ENCODE results near the gene PABPN1L. TPM values are rescaled to one million over a fixed set of nuclear protein-coding genes. Genes with fewer than 3 reads are reported as not detected.

PABPN1L gene
- total and polyA plus RNA-seq, 2 of the 4 experiments (the other 2 are of a cell fraction): not detected

DNA sequence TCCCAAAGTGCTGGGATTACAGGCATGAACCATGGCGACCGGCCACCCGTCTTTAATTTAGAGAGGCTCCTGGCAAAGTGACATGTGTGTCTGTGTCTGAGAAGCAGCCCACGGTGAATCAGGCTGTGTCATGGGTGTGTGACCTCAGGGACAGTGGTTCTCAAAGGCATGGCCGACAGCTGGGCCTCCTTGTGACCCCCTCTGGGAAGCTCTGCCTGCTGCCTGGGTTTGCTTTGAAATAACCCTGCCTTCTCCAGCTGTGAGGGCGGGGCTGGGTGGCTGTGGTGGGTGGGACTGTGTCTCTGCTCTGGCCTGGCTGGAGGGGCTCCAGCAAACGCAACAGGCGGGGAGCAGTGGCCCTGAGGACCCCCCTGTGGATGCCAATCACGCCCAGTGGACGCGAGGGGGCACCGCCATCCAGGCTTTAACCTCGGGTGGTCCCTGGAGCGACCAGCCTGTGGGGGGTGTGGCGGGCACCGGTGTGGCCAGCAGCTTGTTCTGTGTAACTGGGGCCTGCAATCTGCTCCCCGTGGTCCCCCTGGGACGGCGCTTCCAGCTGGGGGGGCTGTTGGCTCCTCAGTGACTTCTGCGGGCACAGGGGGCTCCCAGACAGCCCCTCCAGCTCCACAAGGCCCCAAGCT is 46.0 kb downstream of the PABPN1L start:
- no TSS peak for BruUV-seq (replicated peaks)
- H3K18ac ChIP-seq (ENCODE audit: low read depth, low read length): no peak overlapping the region
- intact Hi-C loops (cut with micrococcal nuclease) (no loop called here), dilution Hi-C loops (cut with HindIII; ENCODE audit: low sequenced_read_pairs, unreplicated experiment) (no loop called here), in situ Hi-C loops (cut with MboI; ENCODE audit: low sequenced_read_pairs) (no loop called here)
- H3K14ac ChIP-seq (replicated peaks; ENCODE audit: low read depth, low read length): no peak overlapping the region
- ChIA-PET POLR2A (ENCODE audit: unreplicated experiment) (no interaction called here), CTCF (no interaction called here)
- TF ChIP-seq, protein P1, sequence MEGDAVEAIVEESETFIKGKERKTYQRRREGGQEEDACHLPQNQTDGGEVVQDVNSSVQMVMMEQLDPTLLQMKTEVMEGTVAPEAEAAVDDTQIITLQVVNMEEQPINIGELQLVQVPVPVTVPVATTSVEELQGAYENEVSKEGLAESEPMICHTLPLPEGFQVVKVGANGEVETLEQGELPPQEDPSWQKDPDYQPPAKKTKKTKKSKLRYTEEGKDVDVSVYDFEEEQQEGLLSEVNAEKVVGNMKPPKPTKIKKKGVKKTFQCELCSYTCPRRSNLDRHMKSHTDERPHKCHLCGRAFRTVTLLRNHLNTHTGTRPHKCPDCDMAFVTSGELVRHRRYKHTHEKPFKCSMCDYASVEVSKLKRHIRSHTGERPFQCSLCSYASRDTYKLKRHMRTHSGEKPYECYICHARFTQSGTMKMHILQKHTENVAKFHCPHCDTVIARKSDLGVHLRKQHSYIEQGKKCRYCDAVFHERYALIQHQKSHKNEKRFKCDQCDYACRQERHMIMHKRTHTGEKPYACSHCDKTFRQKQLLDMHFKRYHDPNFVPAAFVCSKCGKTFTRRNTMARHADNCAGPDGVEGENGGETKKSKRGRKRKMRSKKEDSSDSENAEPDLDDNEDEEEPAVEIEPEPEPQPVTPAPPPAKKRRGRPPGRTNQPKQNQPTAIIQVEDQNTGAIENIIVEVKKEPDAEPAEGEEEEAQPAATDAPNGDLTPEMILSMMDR (conservative IDR thresholded peaks at IDR 0.05; ENCODE audit: low read depth, low read length): no peak
- TF ChIP-seq MAFK (IDR thresholded peaks at IDR 0.05; ENCODE audit: low read depth, low read length) (no peak), CHD1 (IDR thresholded peaks at IDR 0.05; ENCODE audit: low read depth, low read length) (no peak), RAD21 (IDR thresholded peaks at IDR 0.05; ENCODE audit: low read length) (no peak), MAZ (IDR thresholded peaks at IDR 0.05; ENCODE audit: borderline replicate concordance, low read depth, low read length) (no peak), BHLHE40 (IDR thresholded peaks at IDR 0.05; ENCODE audit: low read depth, low read length) (no peak), ELK1 (IDR thresholded peaks at IDR 0.05; ENCODE audit: borderline replicate concordance, low read depth, low read length) (no peak), SMC3 (IDR thresholded peaks at IDR 0.05; ENCODE audit: low read depth, low read length) (no peak), RFX5 (IDR thresholded peaks at IDR 0.05; ENCODE audit: low read depth, low read length) (no peak), FOS (IDR thresholded peaks at IDR 0.05; ENCODE audit: low read depth, low read length) (no peak), NFE2L2 (IDR thresholded peaks at IDR 0.05; ENCODE audit: low read depth, low read length) (no peak), MXI1 (IDR thresholded peaks at IDR 0.05; ENCODE audit: borderline replicate concordance, low read depth, low read length) (no peak), RCOR1 (IDR thresholded peaks at IDR 0.05; ENCODE audit: insufficient replicate concordance, low read length) (no peak), POLR2A (IDR thresholded peaks at IDR 0.05; ENCODE audit: low read depth, low read length) (no peak), CEBPB (IDR thresholded peaks at IDR 0.05; ENCODE audit: low read depth, low read length) (no peak), USF2 (IDR thresholded peaks at IDR 0.05; ENCODE audit: low read depth, low read length) (no peak)
- peaks cover 17% of the 10 kb centered on the region; the same call in 1 of the 2 replicates for H3K36me3 ChIP-seq (ENCODE audit: control insufficient read depth, insufficient read depth, low read length)
- H3K27me3 ChIP-seq (ENCODE audit: control insufficient read depth, insufficient read depth, low read length): no peaks in the 10 kb centered on the region
- no peak overlapping the region for H3K23ac ChIP-seq (ENCODE audit: low read depth, low read length)
- DNase-seq: no peak
- no peaks in the 10 kb centered on the region for H4K20me1 ChIP-seq (ENCODE audit: insufficient read depth, low read length)
- H3K4me3 ChIP-seq (ENCODE audit: insufficient read depth, low read depth, low read length): no peak overlapping the region
- no peak overlapping the region for H2AK5ac ChIP-seq (ENCODE audit: low read depth, low read length)
- 66% methylated on average over 3 of the region's 20 CpGs; no CpG with 5 or more reads in 1 of the 2 experiments for WGBS, 2 experiments (ENCODE audit: extremely low coverage in 2 of 2, insufficient read length in 1 of 2)
- peaks cover 12% of the 10 kb centered on the region for H3K4me1 ChIP-seq (ENCODE audit: control insufficient read depth, insufficient read depth, low read length)
- no peak overlapping the region for H3K4ac ChIP-seq (ENCODE audit: low read depth, low read length)
- no peak overlapping the region for H2BK120ac ChIP-seq (ENCODE audit: low read depth, low read length)
- ATAC-seq (ENCODE audit: low read depth): no peak
- no peak overlapping the region for H3K27ac ChIP-seq (ENCODE audit: insufficient read depth, low read length)
- no peak overlapping the region for H4K5ac ChIP-seq (ENCODE audit: low read depth, low read length)
- no peaks in the 10 kb centered on the region for H3K9me3 ChIP-seq (ENCODE audit: control insufficient read depth, insufficient read depth, low read length)
- H2AK9ac ChIP-seq (replicated peaks; ENCODE audit: low read depth, low read length, poor library complexity): no peak overlapping the region
- H2BK20ac ChIP-seq (ENCODE audit: low read depth, low read length): no peak overlapping the region
- H4K8ac ChIP-seq (ENCODE audit: low read depth in 2 of 2, low read length in 2 of 2): no peak overlapping the region
- H3K56ac ChIP-seq (ENCODE audit: extremely low read depth, insufficient read depth, low read length): no peak overlapping the region
- H2BK5ac ChIP-seq (ENCODE audit: low read depth, low read length, poor library complexity, severe bottlenecking): no peak overlapping the region
- peaks cover 5% of the 10 kb centered on the region for H3K9me1 ChIP-seq (ENCODE audit: insufficient read depth, low read length)
- H3K79me1 ChIP-seq (ENCODE audit: low read depth in 1 of 2, low read length in 2 of 2): no peaks in the 10 kb centered on the region
- no peak overlapping the region for H2AFZ ChIP-seq (replicated peaks; ENCODE audit: low read length, poor library complexity)
- no peak overlapping the region for H4K91ac ChIP-seq (ENCODE audit: insufficient read depth, low read depth, low read length)
- no peak overlapping the region for H3K4me2 ChIP-seq (ENCODE audit: low read depth, low read length)
- no peak overlapping the region for H2BK15ac ChIP-seq (ENCODE audit: low read depth, low read length)
- no peak overlapping the region for H3K9ac ChIP-seq (ENCODE audit: low read depth, low read length)

Data from IMR-90 (cell line).